Muscle of arm (tissue), 14 donors: Measurements from ENCODE around the gene OR52E6. TPM values are rescaled to one million over a fixed set of nuclear protein-coding genes. Genes with fewer than 3 reads are reported as not detected.
A peak's percentile ranks its signal among the peaks of the same experiment; 100 is the strongest.

Source experiments
- DNase-seq: peaks from one replicate; pipeline ENCODE4 v3.0.0-alpha.2; 2013
- long read RNA-seq, 11 donors: transcript quantifications; one replicate each; lab custom pipeline, GENCODE V29; 2026
- polyA plus RNA-seq, 12 donors: library from polyadenylated mRNA; unstranded; fragments of 120-200 nt; gene quantifications; one replicate each; pipeline ENCODE4 v1.2.1, GENCODE V29; 2013; ENCODE audit not compliant: insufficient read length in 12 of 12

Gene OR52E6
- not detected for polyA plus RNA-seq
- long read RNA-seq, donor 1: 0 reads
- long read RNA-seq, donor 2: 0 reads
- long read RNA-seq, donor 3: 0 reads
- long read RNA-seq, donor 4: 0 reads
- long read RNA-seq, donor 5: 0 reads
- long read RNA-seq, donor 6: 0 reads
- long read RNA-seq, donor 7: 0 reads
- long read RNA-seq, donor 8: 0 reads
- long read RNA-seq, donor 9: 0 reads
- long read RNA-seq, donor 10: 0 reads
- long read RNA-seq, donor 11: 0 reads

- no peak for DNase-seq
Measured at GRCh38 chr11:5841797-5842196, at the start of gene OR52E6. TSS of gene OR52E6 (minus strand) at chr11:5841897. CDS start at chr11:5841897, 0 bp downstream.

- peak; percentile 0 for DNase-seq
Measured at GRCh38 chr11:5891216-5891800, 49.6 kb upstream of the OR52E6 start.

- no peak for DNase-seq
Measured at GRCh38 chr11:5887661-5888060, 46.0 kb upstream of the OR52E6 start.

- DNase-seq: no peak
Measured at GRCh38 chr11:5887172-5887571, 45.5 kb upstream of the OR52E6 start.

GRCh38 chr11:5881756-5882155, 40.1 kb upstream of the OR52E6 start:
- DNase-seq: no peak

- no peak for DNase-seq
Measured at GRCh38 chr11:5880329-5880728, 38.6 kb upstream of the OR52E6 start, which contains the start of gene OR52E4. TSS of gene OR52E4 (plus strand) at chr11:5880629. CDS start at chr11:5884293, 3,664 bp downstream.

GRCh38 chr11:5878564-5878963, 36.9 kb upstream of the OR52E6 start:
- no peak for DNase-seq

GRCh38 chr11:5865826-5866225, 24.1 kb upstream of the OR52E6 start:
- no peak for DNase-seq

- no peak for DNase-seq
Measured at GRCh38 chr11:5857590-5857989, 15.9 kb upstream of the OR52E6 start, which contains the start of gene OR52E8. TSS of gene OR52E8 (minus strand) at chr11:5857690. CDS start at chr11:5857690, 0 bp downstream.

GRCh38 chr11:5851002-5851401, 9.3 kb upstream of the OR52E6 start:
- no peak for DNase-seq

- DNase-seq: no peak
Measured at GRCh38 chr11:5847711-5848110, 6.0 kb upstream of the OR52E6 start.

GRCh38 chr11:5846701-5847100, 5.0 kb upstream of the OR52E6 start:
- DNase-seq: no peak

- DNase-seq: no peak
Measured at GRCh38 chr11:5837695-5838094, 4.0 kb downstream of the OR52E6 start.

GRCh38 chr11:5833446-5833845, 8.3 kb downstream of the OR52E6 start:
- no peak for DNase-seq

GRCh38 chr11:5831196-5831829, 10.4 kb downstream of the OR52E6 start:
- DNase-seq: no peak

GRCh38 chr11:5818245-5818886, 23.3 kb downstream of the OR52E6 start:
- no peak for DNase-seq

GRCh38 chr11:5815534-5815933, 26.2 kb downstream of the OR52E6 start:
- DNase-seq: no peak

- no peak for DNase-seq
Measured at GRCh38 chr11:5809905-5810795, 31.5 kb downstream of the OR52E6 start.

GRCh38 chr11:5809122-5809519, 32.6 kb downstream of the OR52E6 start:
- no peak for DNase-seq

- DNase-seq: peak; percentile 70
Measured at GRCh38 chr11:5808500-5809121, 33.1 kb downstream of the OR52E6 start, which contains the start of gene OR52N2. TSS of gene OR52N2 (plus strand) at chr11:5808924. CDS start at chr11:5820336, 11,412 bp downstream.

GRCh38 chr11:5807580-5807979, 34.1 kb downstream of the OR52E6 start:
- no peak for DNase-seq
